ENCODE results near the gene TTLL10. TPM values are rescaled to one million over a fixed set of nuclear protein-coding genes. Genes with fewer than 3 reads are reported as not detected.

Gene TTLL10
- total RNA-seq, 4 donors from 2014 or later = 0.19 to 0.44 TPM; not detected in 2

DNA sequence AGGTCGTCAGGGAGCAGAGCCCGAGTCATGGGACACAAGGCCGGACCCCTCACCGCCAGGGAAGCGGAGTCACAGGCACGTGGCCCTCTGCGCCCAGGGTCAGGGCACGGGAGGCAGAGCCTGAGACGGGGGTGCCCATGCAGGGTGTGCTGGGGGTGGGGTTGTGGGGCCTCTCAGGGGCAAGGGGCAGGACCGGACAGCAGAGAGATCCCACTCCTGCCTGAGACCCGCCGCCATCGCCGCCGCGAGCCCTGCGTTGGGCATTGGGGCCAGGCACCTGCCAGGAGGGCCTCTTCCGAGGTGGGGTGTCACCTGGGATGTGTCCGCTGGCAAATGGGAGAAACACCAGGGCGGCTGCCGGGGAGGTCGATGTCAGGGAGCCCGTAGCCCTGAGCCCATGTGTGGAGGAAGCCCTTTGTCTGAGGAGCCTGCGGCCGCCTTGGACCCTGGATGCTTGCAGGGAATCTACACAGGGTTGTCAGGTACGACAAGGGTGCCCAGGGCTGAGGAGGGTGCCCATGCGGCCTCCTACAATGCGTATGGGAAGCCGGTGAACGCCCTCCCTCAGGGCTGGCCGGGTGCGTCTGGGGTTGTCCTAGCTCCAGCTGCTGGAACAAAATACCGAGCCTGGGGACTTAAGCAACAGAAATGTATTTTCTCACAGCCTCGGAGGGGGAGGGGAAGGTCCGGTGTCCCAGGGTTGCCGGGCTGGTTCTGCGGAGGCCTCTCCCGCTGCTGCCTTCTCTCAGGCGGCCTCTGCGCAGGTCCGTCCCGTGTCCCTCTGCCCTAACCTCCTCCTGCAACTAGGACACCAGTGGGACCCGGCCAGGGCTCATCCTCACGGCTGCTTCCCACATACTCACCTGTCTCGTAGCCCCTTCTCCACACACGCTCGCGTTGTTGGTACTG, 41.4 kb upstream of the TTLL10 start:
- TF ChIP-seq, protein P1, sequence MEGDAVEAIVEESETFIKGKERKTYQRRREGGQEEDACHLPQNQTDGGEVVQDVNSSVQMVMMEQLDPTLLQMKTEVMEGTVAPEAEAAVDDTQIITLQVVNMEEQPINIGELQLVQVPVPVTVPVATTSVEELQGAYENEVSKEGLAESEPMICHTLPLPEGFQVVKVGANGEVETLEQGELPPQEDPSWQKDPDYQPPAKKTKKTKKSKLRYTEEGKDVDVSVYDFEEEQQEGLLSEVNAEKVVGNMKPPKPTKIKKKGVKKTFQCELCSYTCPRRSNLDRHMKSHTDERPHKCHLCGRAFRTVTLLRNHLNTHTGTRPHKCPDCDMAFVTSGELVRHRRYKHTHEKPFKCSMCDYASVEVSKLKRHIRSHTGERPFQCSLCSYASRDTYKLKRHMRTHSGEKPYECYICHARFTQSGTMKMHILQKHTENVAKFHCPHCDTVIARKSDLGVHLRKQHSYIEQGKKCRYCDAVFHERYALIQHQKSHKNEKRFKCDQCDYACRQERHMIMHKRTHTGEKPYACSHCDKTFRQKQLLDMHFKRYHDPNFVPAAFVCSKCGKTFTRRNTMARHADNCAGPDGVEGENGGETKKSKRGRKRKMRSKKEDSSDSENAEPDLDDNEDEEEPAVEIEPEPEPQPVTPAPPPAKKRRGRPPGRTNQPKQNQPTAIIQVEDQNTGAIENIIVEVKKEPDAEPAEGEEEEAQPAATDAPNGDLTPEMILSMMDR (IDR thresholded peaks at IDR 0.05) = no peak
- TF ChIP-seq POLR2A (IDR thresholded peaks at IDR 0.05) = no peak
- peaks cover 0 to 34% (median 4%) of the 10 kb centered on the region in 4 donors for H3K27me3 ChIP-seq
- H3K4me1 ChIP-seq = peaks cover 7 to 30% (median 10%) of the 10 kb centered on the region in 3 donors
- H3K9me3 ChIP-seq = no peaks in the 10 kb centered on the region
- no peak for DNase-seq
- H3K36me3 ChIP-seq = no peaks in the 10 kb centered on the region
- peak overlapping the region in 1 of 4 donors; percentile 47 for H3K27ac ChIP-seq
- H3K4me3 ChIP-seq = no peak overlapping the region
- 72 to 97% methylated on average over 16 to 22 of the region's 48 CpGs for WGBS, 2 donors
- intact Hi-C loops (cut with DNase I) = no loop called here

DNA sequence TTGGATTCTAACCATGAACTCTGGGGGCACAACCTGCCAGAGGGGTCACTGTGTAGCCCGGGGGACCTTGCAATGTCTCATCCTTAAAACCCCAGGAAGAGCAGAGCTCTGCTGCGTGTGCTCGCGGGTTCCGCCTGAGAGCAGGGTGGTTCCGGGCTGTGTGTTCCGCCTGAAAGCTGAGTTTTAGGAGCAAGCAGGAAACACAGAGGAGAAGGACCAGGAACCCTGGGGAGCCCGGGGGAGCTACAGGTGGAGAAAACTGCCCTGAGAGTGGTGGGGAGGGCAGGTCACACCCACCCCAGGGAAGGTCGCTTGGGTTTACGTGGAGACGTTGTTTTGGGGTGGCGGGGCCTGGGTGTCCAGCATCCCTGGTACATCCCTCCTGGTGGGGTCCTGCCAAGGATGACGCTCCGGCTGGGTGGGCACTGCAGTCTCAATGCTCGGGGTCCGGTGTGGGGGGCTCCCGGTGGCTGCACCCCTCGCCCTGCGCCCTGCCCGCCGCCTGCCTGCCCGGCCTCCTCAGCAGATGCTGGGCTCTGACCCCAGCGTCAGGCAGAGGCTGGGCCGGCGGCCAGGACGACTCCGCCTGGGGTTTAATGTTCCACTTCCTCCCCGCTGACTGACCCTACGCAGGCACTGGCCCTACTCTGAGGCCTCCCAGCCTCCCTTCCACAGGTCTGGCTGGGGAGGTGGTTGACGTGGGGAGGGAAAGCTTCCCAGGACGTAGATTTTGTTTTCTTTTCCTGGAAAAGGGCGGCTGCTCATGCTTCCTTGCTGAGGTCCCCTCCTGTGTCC, 40.5 kb upstream of the TTLL10 start:
- Histone ChIP-seq H3K9me3 (no peaks in the 10 kb centered on the region), H3K36me3 (no peaks in the 10 kb centered on the region), H3K4me3 (no peak overlapping the region), H3K4me1 (peaks cover 13 to 37% (median 17%) of the 10 kb centered on the region in 3 donors), H3K27me3 (peaks cover 0 to 42% (median 5%) of the 10 kb centered on the region in 4 donors), H3K27ac (peak overlapping the region in 3 of 4 donors; percentile 25 to 47 (median 33))
- no peak for DNase-seq
- TF ChIP-seq, protein P1 (IDR thresholded peaks at IDR 0.05) = no peak
- no peak for TF ChIP-seq POLR2A (IDR thresholded peaks at IDR 0.05)
- intact Hi-C loops (cut with DNase I) = no loop called here
- 76 to 80% methylated on average over 8 to 30 of the region's 32 CpGs for WGBS, 2 donors

DNA sequence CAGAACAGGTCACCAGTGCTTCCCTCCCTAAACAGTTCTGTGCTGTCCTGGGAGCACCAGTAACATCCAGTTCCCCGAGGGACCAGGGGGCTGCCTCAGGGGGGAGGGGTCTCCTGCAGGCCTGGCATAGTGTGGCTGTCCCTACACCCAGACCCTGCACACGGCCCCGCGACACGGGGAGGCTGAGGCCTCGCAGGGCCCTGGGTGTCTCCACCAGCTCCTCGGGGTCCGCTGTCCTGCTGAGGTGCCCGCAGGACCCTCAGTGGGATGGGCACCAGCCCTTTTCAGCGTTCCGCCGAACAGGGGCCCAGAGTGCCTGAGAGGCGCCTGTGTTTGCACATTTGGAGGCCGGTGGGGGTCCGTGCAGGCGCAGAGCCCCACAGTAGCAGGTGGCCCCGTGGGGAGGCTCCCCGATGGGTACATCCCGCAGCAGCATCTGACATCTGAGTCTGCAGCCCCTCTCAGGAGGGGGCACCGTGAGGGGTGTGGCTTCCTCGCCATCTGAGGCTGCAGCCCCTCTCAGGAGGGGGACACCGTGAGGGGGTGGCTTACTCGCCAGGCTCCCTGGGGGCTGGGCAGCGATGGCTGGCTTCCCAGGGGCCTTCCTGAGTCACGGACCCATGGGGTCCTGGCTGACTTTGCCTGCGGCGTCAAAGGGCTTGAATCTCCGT, 39.2 kb upstream of the TTLL10 start:
- Histone ChIP-seq H3K9me3 (no peaks in the 10 kb centered on the region), H3K27ac (peak overlapping the region in 2 of 4 donors; percentile 6 to 17), H3K27me3 (peaks cover 0 to 48% (median 5%) of the 10 kb centered on the region in 4 donors), H3K36me3 (no peaks in the 10 kb centered on the region), H3K4me1 (peaks cover 13 to 37% (median 17%) of the 10 kb centered on the region in 3 donors), H3K4me3 (no peak overlapping the region)
- WGBS, 2 donors = 80 to 100% methylated on average over 2 of the region's 28 CpGs
- DNase-seq = no peak
- intact Hi-C loops (cut with DNase I) = no loop called here
- TF ChIP-seq POLR2A (IDR thresholded peaks at IDR 0.05) = no peak
- TF ChIP-seq, protein P1 (IDR thresholded peaks at IDR 0.05) = no peak

DNA sequence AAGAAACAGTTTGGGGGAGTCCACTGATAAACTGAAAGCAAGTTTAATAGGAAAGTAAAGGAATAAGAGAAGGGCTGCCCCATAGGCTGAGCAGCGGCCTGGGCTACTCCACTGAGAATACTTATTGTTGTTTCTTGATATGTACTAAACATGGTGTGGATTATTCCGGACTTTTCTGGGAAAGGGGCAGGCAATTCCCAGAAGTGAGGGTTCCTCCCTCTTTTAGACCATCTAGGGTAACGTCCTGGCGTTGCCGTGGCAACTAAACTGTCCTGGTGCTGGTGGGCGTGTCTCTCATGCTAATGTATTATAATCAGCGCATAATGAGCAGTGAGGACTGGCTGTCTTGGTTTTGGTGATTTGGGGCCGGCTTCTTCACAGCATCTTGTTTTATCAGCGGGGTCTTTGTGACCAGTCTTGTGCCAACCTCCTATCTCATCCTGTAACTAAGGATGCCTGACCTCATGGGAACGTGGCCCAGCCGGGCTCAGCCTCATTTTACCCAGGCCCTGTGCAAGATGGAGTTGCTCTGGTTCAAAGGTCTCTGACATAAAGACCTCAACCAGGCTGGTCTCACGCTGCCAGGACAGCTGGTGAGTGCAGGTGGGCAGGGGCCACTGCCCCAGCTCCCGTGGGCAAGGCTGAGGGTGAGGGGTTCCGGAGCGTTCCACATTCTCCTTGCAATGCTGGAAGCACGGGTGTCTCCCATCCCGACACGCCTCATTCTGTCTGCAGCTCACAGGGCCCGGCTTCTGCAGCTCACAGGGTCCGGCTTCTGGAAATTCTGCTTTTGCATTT, 38.1 kb upstream of the TTLL10 start:
- no peak overlapping the region for H3K4me3 ChIP-seq
- 64 to 76% methylated on average over 11 of the region's 20 CpGs for WGBS, 2 donors
- DNase-seq = no peak
- intact Hi-C loops (cut with DNase I) = no loop called here
- H3K4me1 ChIP-seq = peaks cover 13 to 37% (median 17%) of the 10 kb centered on the region in 3 donors
- no peaks in the 10 kb centered on the region for H3K9me3 ChIP-seq
- H3K27ac ChIP-seq = no peak overlapping the region
- H3K27me3 ChIP-seq = peaks cover 0 to 46% (median 5%) of the 10 kb centered on the region in 4 donors
- TF ChIP-seq POLR2A (IDR thresholded peaks at IDR 0.05) = no peak
- TF ChIP-seq, protein P1 (IDR thresholded peaks at IDR 0.05) = no peak
- H3K36me3 ChIP-seq = no peaks in the 10 kb centered on the region

Data from esophagus squamous epithelium (tissue), 5 donors.